HG03575 (cell line): ENCODE data around the gene ZC3H6.
"Not testable (repeated sequence)": the region's sequence is repeated elsewhere in the genome, so short reads cannot be mapped to it uniquely, and the experiment has no call there.

ENCODE experiments used
- ATAC-seq: cut with Tn5 transposase; IDR thresholded peaks from one replicate; pipeline ENCODE4 v1.9.1; 2021; ENCODE audit not compliant: unreplicated experiment, insufficient number of reproducible peaks, low FRiP score; ENCODE audit errors: extremely low read depth

The ZC3H6 gene

DNA sequence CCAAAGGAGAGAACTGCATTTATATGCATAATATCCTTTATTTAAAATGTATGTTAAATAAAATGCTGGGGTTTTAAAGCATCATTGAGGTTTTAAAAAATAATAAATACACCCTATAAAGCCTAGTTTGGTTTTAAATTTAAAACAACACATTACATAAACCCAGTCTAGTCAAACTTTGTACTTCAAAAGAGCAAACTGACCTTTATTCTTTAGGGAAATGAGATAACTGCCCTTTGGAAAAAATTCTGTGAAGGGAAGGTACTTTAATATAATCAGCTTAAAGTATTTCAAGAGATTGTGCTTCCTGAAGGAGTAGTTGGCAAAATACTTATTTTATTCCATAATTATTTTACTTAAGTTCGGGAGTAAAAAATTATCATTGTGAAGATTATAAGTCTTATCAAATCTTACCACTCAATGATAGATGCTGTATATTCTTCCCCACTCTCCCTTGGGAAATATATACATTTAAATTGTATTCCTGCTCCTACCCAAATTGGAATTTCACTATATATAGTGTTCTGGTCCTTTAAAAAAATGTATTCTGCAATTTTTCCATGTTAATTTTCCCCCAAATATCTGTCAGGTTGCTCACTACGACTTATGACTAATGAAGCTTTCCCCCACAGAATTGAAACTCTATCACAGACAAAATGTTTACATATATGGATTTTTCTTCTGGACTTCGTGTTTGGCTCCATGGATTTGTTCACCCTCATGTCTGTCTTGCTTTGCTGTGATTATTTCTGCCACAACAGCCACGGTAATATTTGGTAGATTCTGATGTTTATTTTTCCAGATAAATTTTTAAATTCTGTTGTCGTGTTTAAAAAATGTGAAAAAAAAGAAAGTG, 42.1 kb downstream of the ZC3H6 start:
- no peak for ATAC-seq

- no peak for ATAC-seq
These were observed 43.1 kb downstream of the ZC3H6 start for GRCh38 chr2:112318515-112318914.

DNA sequence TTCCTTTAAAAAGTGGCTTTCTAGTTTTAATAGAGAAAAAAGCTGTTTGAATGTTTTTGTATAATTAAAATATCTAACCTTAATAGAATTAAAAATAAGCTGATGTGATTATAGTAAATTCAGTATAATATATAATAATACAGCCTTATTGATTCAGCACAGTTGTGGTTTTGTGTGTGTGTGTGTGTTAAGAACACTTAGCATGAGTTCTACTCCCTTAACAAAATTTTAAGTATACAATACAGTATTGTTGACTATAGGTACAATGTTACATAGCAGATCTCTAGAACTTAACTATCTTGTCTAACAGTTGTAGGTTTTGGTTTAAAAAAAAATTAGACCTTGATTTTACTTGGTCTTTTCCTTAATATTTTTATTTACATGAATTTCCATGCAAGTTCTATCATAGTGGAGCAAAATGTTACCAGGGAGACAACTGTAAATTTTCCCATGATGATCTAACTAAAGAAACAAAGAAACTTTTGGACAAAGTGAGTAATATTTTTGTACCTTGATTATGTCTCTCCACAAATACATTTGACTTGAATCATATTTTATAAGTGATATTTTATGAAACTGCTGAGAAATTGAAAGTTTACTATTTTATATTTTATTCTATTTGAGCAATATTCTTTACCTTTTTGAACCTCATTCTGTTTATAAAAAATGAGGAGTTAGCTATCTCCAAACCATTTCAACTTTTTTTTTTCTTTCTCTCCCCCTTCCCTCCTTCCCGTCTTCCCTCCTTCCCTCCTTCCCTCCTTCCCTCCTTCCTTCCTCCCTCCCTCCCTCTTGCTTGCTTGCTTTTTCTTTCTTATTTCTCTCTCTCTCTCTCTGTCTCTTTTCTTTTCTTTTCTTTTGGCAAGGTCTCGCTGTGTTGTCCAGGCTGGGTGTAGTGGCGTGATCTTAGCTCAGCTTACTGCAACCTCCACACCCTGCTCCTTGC, 46.3 kb downstream of the ZC3H6 start:
- ATAC-seq: no peak

GRCh38 chr2:112322919-112323318, 47.5 kb downstream of the ZC3H6 start:
- no peak for ATAC-seq

GRCh38 chr2:112332123-112332696, 56.8 kb downstream of the ZC3H6 start:
- ATAC-seq: no peak

- ATAC-seq: no peak
These were observed 60.2 kb downstream of the ZC3H6 start for GRCh38 chr2:112335600-112335999.

DNA sequence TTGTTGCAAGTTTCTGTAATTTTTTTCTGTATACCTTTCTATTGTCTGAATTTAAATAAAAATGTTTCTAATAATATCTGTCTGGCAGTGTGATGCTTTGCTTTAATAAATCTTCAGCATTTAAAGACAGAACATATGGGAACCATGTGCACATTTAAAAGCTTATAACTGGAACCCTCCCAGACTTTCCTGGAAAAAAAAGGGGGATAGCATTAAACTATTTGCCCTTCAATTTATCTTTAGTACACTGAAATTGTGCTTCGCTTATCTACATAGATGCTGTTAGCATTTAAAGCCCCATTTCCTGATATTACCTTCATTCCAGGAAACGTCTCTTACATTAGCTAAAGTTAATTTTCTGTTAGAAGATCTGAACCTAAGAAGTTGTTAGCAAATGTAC, 64.6 kb downstream of the ZC3H6 start:
- no peak for ATAC-seq

DNA sequence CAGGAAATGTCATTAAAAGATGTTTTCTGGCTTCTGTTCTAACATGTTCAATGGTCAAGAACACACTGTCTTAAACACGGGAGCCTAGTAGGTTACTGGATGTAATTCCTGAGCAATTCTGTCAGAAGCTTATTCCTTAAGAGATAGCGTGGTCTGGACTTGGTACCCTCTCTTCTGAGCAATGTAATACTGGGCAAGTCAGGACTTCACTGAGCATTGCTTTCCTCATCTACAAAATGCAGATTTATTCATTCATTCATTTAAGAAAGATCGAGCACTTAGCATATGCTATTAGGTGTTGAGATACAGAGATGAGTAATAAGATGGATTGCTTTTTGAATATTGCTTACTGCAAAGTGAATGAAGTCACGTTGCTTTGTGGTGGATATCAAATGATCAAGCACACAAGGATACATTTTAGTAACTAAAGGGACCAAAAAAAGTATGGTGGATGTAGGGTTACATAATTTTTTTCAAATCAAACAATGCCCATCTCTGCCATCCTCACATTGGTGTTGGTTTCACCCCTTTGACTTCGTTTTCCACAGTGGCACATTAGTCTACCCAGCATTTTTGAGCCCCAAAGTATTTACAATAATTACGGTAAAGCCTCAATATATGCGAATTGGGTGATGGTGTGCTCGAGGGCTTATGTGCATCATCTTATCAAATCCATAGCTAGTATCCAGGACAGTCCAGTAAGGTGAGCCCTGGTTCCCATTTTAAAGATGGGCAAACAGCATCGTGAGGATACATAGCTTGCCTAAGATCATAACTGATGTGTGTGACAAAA, 65.3 kb downstream of the ZC3H6 start:
- no peak for ATAC-seq

DNA sequence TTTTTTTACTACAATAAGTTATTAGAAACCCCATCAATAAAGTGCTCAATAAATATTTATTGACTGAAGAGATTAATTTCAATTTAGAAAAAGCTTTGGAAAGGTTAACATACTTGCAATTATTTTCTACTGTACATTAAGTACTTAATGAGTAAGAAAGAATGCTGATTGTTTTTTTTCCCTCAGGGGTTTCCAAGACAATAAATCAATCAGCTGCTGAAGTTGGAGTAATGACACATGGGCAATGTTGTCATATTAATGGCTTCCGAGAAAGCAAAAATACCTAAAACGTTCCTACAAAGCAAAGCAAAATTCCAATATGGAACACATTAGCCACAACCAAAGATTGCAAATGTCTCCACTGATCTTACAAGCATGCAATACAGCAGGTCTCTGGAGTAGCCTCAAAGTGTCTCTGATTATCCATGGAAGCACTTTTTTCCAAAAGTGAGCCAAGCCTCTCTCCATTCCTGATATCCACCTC, 66.7 kb downstream of the ZC3H6 start:
- ATAC-seq: no peak

GRCh38 chr2:112343827-112344585, 68.6 kb downstream of the ZC3H6 start:
- ATAC-seq: no peak

GRCh38 chr2:112345030-112346027, 69.9 kb downstream of the ZC3H6 start:
- ATAC-seq: no peak

- not testable (repeated sequence) for ATAC-seq
These were observed 76.9 kb downstream of the ZC3H6 start for GRCh38 chr2:112352292-112352691.

- ATAC-seq: not testable (repeated sequence)
These were observed 77.6 kb downstream of the ZC3H6 start for GRCh38 chr2:112352809-112353603.

- ATAC-seq: not testable (repeated sequence)
These were observed 78.9 kb downstream of the ZC3H6 start for GRCh38 chr2:112354335-112354734.

DNA sequence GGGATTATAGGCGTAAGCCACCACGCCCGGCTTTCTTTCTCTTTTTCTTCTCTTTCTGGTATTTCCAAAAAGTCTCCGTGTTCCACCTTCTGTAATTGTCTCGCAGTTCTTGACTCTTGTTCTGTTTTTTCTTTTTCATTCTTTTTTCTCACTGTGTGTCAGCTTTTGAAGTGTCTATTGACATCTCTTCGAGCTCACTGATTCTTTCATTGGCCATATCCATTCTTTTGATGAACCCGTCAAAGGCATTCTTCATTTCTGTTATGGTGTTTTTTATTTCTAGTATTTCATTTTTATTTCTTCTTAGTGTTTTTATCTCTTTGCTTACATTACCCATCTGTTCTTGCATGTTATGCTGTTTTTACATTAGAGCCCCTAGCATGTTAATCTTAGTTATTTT, 84.7 kb downstream of the ZC3H6 start:
- not testable (repeated sequence) for ATAC-seq
